Colonic mucosa (tissue), 4 donors: ENCODE data around the gene RBP2. TPM values are rescaled to one million over a fixed set of nuclear protein-coding genes. Genes with fewer than 3 reads are reported as not detected.
A peak's percentile ranks its signal among the peaks of the same experiment; 100 is the strongest.

Source experiments
- DNase-seq: peaks from one replicate; pipeline ENCODE4 v3.0.0-alpha.2; 2020
- H3K27ac ChIP-seq: fragments of 200-600 bp; one replicate; pipeline ENCODE4 v1.8.0; 2021
- H3K27me3 ChIP-seq: fragments of 200-600 bp; one replicate; pipeline ENCODE4 v1.8.0; 2021
- H3K36me3 ChIP-seq: fragments of 200-600 bp; one replicate; pipeline ENCODE4 v1.8.0; 2021
- H3K4me1 ChIP-seq: fragments of 200-600 bp; one replicate; pipeline ENCODE4 v1.8.0; 2021; ENCODE audit warnings: mild to moderate bottlenecking
- H3K4me3 ChIP-seq: fragments of 200-600 bp; one replicate; pipeline ENCODE4 v1.8.0; 2021
- H3K9ac ChIP-seq, 2 donors: one replicate each; pipeline ENCODE4 v1.7.0; 2013; ENCODE audit warnings: control low read depth in 2 of 2, low read depth in 2 of 2, low read length in 2 of 2
- H3K9me3 ChIP-seq: fragments of 200-600 bp; one replicate; pipeline ENCODE4 v1.8.0; 2021
- intact Hi-C: fragments of 100-400 bp; cut with DNase I; formaldehyde crosslinking; loops from one replicate; pipeline ENCODE4 v1.14.1; 2022
- total RNA-seq, 2 donors: library from RNA; stranded (reverse); fragmentation: NEBNext Ultra II Directional in 1 of 2; extraction: Animal tissue kit (Norgen Biotek cat#: 25700) in 1 of 2; gene quantifications; one replicate each; pipeline ENCODE4 v1.2.1, GENCODE V29; 2021
- TF ChIP-seq, protein P1 (sequence below): fragments of 200-600 bp; IDR thresholded peaks from one replicate; pipeline ENCODE4 v1.8.0; 2022; ENCODE audit warnings: antibody characterized with exemption, mild to moderate bottlenecking
- donor health status: healthy.
- donor health status: DM: no; HTN: no; CAD: no.
- donor health status: DM: no; HTN: no; CAD: no.

The RBP2 gene
- total RNA-seq, 2 donors from 2014 or later: 1.4 to 3.1 TPM

DNA sequence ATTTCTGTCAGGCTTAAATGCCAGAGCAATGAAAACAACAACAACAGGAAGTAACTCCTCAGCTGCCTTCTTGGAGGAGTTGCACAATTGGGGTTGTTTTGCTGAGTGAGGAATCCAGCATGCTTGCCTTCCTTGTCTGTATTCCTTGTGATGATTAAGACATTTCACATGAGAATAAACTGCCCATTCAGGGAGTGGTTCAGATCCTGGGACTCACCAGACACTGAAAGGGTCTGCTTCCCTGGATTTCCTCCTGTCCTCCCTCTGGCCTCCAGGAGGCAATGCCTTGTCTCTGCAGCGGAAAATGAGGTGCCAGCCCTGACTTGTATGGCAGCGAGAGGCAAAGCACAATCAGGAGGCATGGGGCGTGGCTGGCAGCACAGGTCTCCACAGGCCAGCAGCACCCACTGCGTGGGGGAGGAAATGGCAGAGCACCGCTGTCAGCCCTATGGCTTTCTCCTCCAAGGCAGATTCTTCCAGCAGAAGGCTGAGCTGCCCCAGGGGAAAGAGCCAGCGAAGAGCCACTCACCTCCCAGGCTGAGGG, 41.5 kb downstream of the RBP2 start:
- no peak overlapping the region for H3K4me3 ChIP-seq
- intact Hi-C loops: no loop called here
- no peaks in the 10 kb centered on the region for H3K36me3 ChIP-seq
- TF ChIP-seq, protein P1, sequence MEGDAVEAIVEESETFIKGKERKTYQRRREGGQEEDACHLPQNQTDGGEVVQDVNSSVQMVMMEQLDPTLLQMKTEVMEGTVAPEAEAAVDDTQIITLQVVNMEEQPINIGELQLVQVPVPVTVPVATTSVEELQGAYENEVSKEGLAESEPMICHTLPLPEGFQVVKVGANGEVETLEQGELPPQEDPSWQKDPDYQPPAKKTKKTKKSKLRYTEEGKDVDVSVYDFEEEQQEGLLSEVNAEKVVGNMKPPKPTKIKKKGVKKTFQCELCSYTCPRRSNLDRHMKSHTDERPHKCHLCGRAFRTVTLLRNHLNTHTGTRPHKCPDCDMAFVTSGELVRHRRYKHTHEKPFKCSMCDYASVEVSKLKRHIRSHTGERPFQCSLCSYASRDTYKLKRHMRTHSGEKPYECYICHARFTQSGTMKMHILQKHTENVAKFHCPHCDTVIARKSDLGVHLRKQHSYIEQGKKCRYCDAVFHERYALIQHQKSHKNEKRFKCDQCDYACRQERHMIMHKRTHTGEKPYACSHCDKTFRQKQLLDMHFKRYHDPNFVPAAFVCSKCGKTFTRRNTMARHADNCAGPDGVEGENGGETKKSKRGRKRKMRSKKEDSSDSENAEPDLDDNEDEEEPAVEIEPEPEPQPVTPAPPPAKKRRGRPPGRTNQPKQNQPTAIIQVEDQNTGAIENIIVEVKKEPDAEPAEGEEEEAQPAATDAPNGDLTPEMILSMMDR: no peak
- H3K27ac ChIP-seq: no peak overlapping the region
- no peak overlapping the region for H3K9ac ChIP-seq
- DNase-seq: no peak
- H3K4me1 ChIP-seq: no peaks in the 10 kb centered on the region
- no peaks in the 10 kb centered on the region for H3K9me3 ChIP-seq
- no peaks in the 10 kb centered on the region for H3K27me3 ChIP-seq

GRCh38 chr3:139434228-139434627, 42.1 kb downstream of the RBP2 start:
- no peak overlapping the region for H3K9ac ChIP-seq
- no peaks in the 10 kb centered on the region for H3K27me3 ChIP-seq
- DNase-seq: no peak
- TF ChIP-seq, protein P1: no peak
- H3K4me1 ChIP-seq: no peaks in the 10 kb centered on the region
- H3K9me3 ChIP-seq: no peaks in the 10 kb centered on the region
- H3K27ac ChIP-seq: no peak overlapping the region
- intact Hi-C loops: no loop called here
- H3K36me3 ChIP-seq: no peaks in the 10 kb centered on the region
- no peak overlapping the region for H3K4me3 ChIP-seq

DNA sequence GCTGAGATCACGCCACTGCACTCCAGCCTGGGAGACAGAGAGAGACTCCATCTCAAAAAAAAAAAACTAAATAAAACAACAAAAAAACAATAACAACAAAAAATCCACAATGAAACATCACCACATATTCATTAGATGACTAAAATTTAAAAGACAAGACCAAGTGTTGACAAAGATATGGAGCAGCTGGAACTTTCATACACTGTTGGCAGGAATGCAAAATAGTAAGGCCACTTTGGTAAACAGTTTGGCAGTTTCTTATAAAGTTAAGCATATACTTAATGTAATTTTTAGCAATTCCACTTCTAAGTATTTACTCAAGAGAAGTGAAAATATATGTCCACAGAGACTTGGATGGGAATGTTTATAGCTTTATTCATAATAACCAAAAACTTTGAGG, 43.2 kb downstream of the RBP2 start:
- Histone ChIP-seq H3K4me1 (no peaks in the 10 kb centered on the region), H3K27me3 (no peaks in the 10 kb centered on the region), H3K9me3 (no peaks in the 10 kb centered on the region), H3K27ac (no peak overlapping the region), H3K9ac (no peak overlapping the region), H3K4me3 (no peak overlapping the region), H3K36me3 (no peaks in the 10 kb centered on the region)
- TF ChIP-seq, protein P1: no peak
- intact Hi-C loops: no loop called here
- no peak for DNase-seq

- Histone ChIP-seq H3K9me3 (no peaks in the 10 kb centered on the region), H3K9ac (no peak overlapping the region), H3K36me3 (no peaks in the 10 kb centered on the region), H3K4me3 (no peak overlapping the region), H3K27ac (no peak overlapping the region), H3K27me3 (no peaks in the 10 kb centered on the region), H3K4me1 (no peaks in the 10 kb centered on the region)
- TF ChIP-seq, protein P1: no peak
- intact Hi-C loops: no loop called here
- no peak for DNase-seq
Measured at GRCh38 chr3:139430493-139430892, 45.8 kb downstream of the RBP2 start.

- Histone ChIP-seq H3K36me3 (no peaks in the 10 kb centered on the region), H3K27me3 (no peaks in the 10 kb centered on the region), H3K4me3 (no peak overlapping the region), H3K27ac (no peak overlapping the region), H3K9ac (no peak overlapping the region), H3K4me1 (no peaks in the 10 kb centered on the region), H3K9me3 (no peaks in the 10 kb centered on the region)
- TF ChIP-seq, protein P1: peak; percentile 69
- intact Hi-C loops: loop anchor here (2.0 to 5.0 kb wide), 2 partner anchors 135 to 1435 kb away; no protein-coding TSS in a partner anchor
- DNase-seq: no peak
Measured at GRCh38 chr3:139427283-139428060, 48.8 kb downstream of the RBP2 start.
